PFSK-1 (cell line): ENCODE measurements around the gene IGSF1.

ENCODE experiments used
- FOXP2 ChIP-seq: optimal IDR thresholded peaks from 2 replicates; pipeline ENCODE3; 2011; ENCODE audit warnings: borderline replicate concordance, control low read depth, inconsistent platforms; ENCODE audit not compliant: insufficient read depth; ENCODE audit errors: extremely low read length, extremely low read depth
- POLR2AphosphoS5 ChIP-seq: IDR thresholded peaks from 2 replicates; pipeline ENCODE4 v1.6.1; 2012; ENCODE audit warnings: low read depth, mild to moderate bottlenecking, control low read depth, low read length, moderate library complexity
- REST ChIP-seq, 2 experiments: IDR thresholded peaks; 2 replicates each; pipeline versions ENCODE4 v1.6.1 to v1.8.0; 2011 to 2012; ENCODE audit warnings: low read depth in 2 of 2, low read length in 2 of 2, control low read depth in 1 of 2, inconsistent platforms in 1 of 2, mild to moderate bottlenecking in 1 of 2, moderate library complexity in 1 of 2; ENCODE audit not compliant: insufficient read depth in 1 of 2
- SIN3A ChIP-seq: IDR thresholded peaks from 2 replicates; pipeline ENCODE4 v1.6.1; 2012; ENCODE audit warnings: mild to moderate bottlenecking, low read length, moderate library complexity, borderline replicate concordance; ENCODE audit not compliant: insufficient read depth
- TAF1 ChIP-seq: IDR thresholded peaks from 2 replicates; pipeline ENCODE4 v1.6.1; 2012; ENCODE audit warnings: low read length, control low read depth, borderline replicate concordance; ENCODE audit not compliant: insufficient read depth

Gene IGSF1

GRCh38 chrX:131227608-131228007, 61.5 kb downstream of the IGSF1 start:
- no peak for TF ChIP-seq REST (IDR thresholded peaks at IDR 0.05; ENCODE audit: insufficient read depth in 1 of 2, low read depth in 2 of 2, low read length in 2 of 2)
- no peak for TF ChIP-seq POLR2AphosphoS5
- no peak for TF ChIP-seq SIN3A
- no peak for TF ChIP-seq FOXP2
- no peak for TF ChIP-seq TAF1

- no peak for TF ChIP-seq POLR2AphosphoS5
- no peak for TF ChIP-seq REST (IDR thresholded peaks at IDR 0.05; ENCODE audit: insufficient read depth in 1 of 2, low read depth in 2 of 2, low read length in 2 of 2)
- TF ChIP-seq FOXP2: no peak
- TF ChIP-seq TAF1: no peak
- TF ChIP-seq SIN3A: no peak
These were observed 62.5 kb downstream of the IGSF1 start for GRCh38 chrX:131226591-131226990.

- TF ChIP-seq TAF1 (no peak), FOXP2 (no peak), POLR2AphosphoS5 (no peak), SIN3A (no peak), REST (IDR thresholded peaks at IDR 0.05; ENCODE audit: insufficient read depth in 1 of 2, low read depth in 2 of 2, low read length in 2 of 2) (no peak)
These were observed 64.0 kb downstream of the IGSF1 start for GRCh38 chrX:131225078-131225477.
